H9 (cell line): ENCODE measurements around the gene MAP4K1. TPM values are rescaled to one million over a fixed set of nuclear protein-coding genes. Genes with fewer than 3 reads are reported as not detected.

Source experiments
- DNase-seq: peaks from one replicate; pipeline ENCODE4 v3.0.0-alpha.2; 2017
- H2AFZ ChIP-seq: one replicate; pipeline ENCODE4 v1.6.1; 2013; ENCODE audit warnings: mild to moderate bottlenecking, low read length, control low read depth, moderate library complexity
- H2AK5ac ChIP-seq: 2 replicates; pipeline ENCODE4 v1.6.1; 2013; ENCODE audit warnings: low read length, control low read depth, mixed read lengths; ENCODE audit not compliant: insufficient read length
- H2BK120ac ChIP-seq: one replicate; pipeline ENCODE4 v1.6.1; 2013; ENCODE audit warnings: low read depth, mild to moderate bottlenecking, low read length, control low read depth, inconsistent platforms; ENCODE audit not compliant: poor library complexity, severe bottlenecking
- H2BK12ac ChIP-seq: 2 replicates; pipeline ENCODE4 v1.6.1; 2013; ENCODE audit warnings: low read length, control low read depth, mixed read lengths, low read depth; ENCODE audit not compliant: insufficient read length
- H2BK15ac ChIP-seq: 2 replicates; pipeline ENCODE4 v1.6.1; 2013; ENCODE audit warnings: low read depth, low read length, control low read depth
- H2BK20ac ChIP-seq: one replicate; pipeline ENCODE4 v1.6.1; 2013; ENCODE audit warnings: low read depth, mild to moderate bottlenecking, low read length, control low read depth, inconsistent platforms; ENCODE audit not compliant: poor library complexity, severe bottlenecking
- H2BK5ac ChIP-seq: 2 replicates; pipeline ENCODE4 v1.6.1; 2013; ENCODE audit warnings: low read length, control low read depth, mixed read lengths; ENCODE audit not compliant: insufficient read length
- H3K14ac ChIP-seq: 2 replicates; pipeline ENCODE4 v1.6.1; 2013; ENCODE audit warnings: low read length, control low read depth; ENCODE audit not compliant: insufficient read depth
- H3K18ac ChIP-seq: 2 replicates; pipeline ENCODE4 v1.6.1; 2013; ENCODE audit warnings: low read depth, mild to moderate bottlenecking, mixed read lengths, low read length, control low read depth; ENCODE audit not compliant: insufficient read length
- H3K23ac ChIP-seq: 2 replicates; pipeline ENCODE4 v1.6.1; 2013; ENCODE audit warnings: low read length, control low read depth, mixed read lengths, low read depth; ENCODE audit not compliant: insufficient read length
- H3K23me2 ChIP-seq: 2 replicates; pipeline ENCODE4 v1.6.1; 2013; ENCODE audit warnings: low read depth, mild to moderate bottlenecking, mixed read lengths, low read length, control low read depth; ENCODE audit not compliant: insufficient read length, poor library complexity, severe bottlenecking
- H3K27ac ChIP-seq: 2 replicates; pipeline ENCODE4 v1.5.1; 2013; ENCODE audit warnings: low read length, control low read depth, mixed read lengths, low read depth; ENCODE audit not compliant: insufficient read length
- H3K27me3 ChIP-seq: 2 replicates; pipeline ENCODE4 v1.6.1; 2013; ENCODE audit warnings: low read length, control low read depth, inconsistent platforms; ENCODE audit not compliant: insufficient read depth
- H3K4ac ChIP-seq: 2 replicates; pipeline ENCODE4 v1.6.1; 2013; ENCODE audit warnings: low read depth, mild to moderate bottlenecking, control low read depth, inconsistent platforms, low read length, moderate library complexity
- H3K4me1 ChIP-seq: 2 replicates; pipeline ENCODE4 v1.6.1; 2013; ENCODE audit warnings: low read length, control low read depth, inconsistent platforms; ENCODE audit not compliant: insufficient read depth
- H3K4me2 ChIP-seq: 2 replicates; pipeline ENCODE4 v1.6.1; 2013; ENCODE audit warnings: low read length, control low read depth, mixed read lengths; ENCODE audit not compliant: insufficient read length, insufficient read depth
- H3K56ac ChIP-seq: 2 replicates; pipeline ENCODE4 v1.6.1; 2013; ENCODE audit warnings: low read depth, mild to moderate bottlenecking, mixed read lengths, low read length, control low read depth; ENCODE audit not compliant: insufficient read length
- H3K79me1 ChIP-seq: 2 replicates; pipeline ENCODE4 v1.6.1; 2013; ENCODE audit warnings: low read depth, mild to moderate bottlenecking, moderate library complexity, low read length, control low read depth, inconsistent platforms; ENCODE audit not compliant: insufficient read depth, poor library complexity, severe bottlenecking
- H3K79me2 ChIP-seq: 2 replicates; pipeline ENCODE4 v1.6.1; 2013; ENCODE audit warnings: low read length, control low read depth, inconsistent platforms; ENCODE audit not compliant: insufficient read depth
- H3K9ac ChIP-seq: 2 replicates; pipeline ENCODE4 v1.6.1; 2013; ENCODE audit warnings: low read length, control low read depth, mixed read lengths; ENCODE audit not compliant: insufficient read length; ENCODE audit errors: extremely low read depth
- H3K9me3 ChIP-seq: one replicate; pipeline ENCODE4 v1.6.1; 2013; ENCODE audit warnings: low read depth, low read length, inconsistent platforms; ENCODE audit not compliant: control insufficient read depth
- H3T11ph ChIP-seq: one replicate; pipeline ENCODE4 v1.6.1; 2013; ENCODE audit warnings: mild to moderate bottlenecking, low read length, control low read depth, inconsistent platforms
- H4K20me1 ChIP-seq: one replicate; pipeline ENCODE4 v1.6.1; 2013; ENCODE audit not compliant: control insufficient read depth, insufficient read length, insufficient read depth
- H4K5ac ChIP-seq: 2 replicates; pipeline ENCODE4 v1.6.1; 2013; ENCODE audit warnings: low read depth, mild to moderate bottlenecking, mixed read lengths, low read length, control low read depth; ENCODE audit not compliant: insufficient read length
- H4K8ac ChIP-seq: replicated peaks from 2 replicates; pipeline ENCODE4 v1.6.1; 2013; ENCODE audit warnings: low read length, control low read depth, mixed read lengths, low read depth; ENCODE audit not compliant: insufficient read length
- H4K91ac ChIP-seq: 2 replicates; pipeline ENCODE4 v1.6.1; 2013; ENCODE audit warnings: low read depth, mild to moderate bottlenecking, moderate library complexity, mixed read lengths, low read length, control low read depth; ENCODE audit not compliant: insufficient read length
- H3K27ac Mint-ChIP-seq, 3 experiments: 2 replicates in 2 of 3; 3 replicates in 1 of 3; pipeline ENCODE4 v1.8.0; 2020 to 2021; ENCODE audit warnings: mixed read lengths in 3 of 3, mild to moderate bottlenecking in 1 of 3, moderate library complexity in 1 of 3
- H3K27me3 Mint-ChIP-seq: 2 replicates; pipeline ENCODE4 v1.8.0; 2021; ENCODE audit warnings: low read depth, mild to moderate bottlenecking, moderate library complexity, mixed read lengths
- H3K36me3 Mint-ChIP-seq, 3 experiments: 2 replicates in 2 of 3; 3 replicates in 1 of 3; pipeline ENCODE4 v1.8.0; 2020 to 2021; ENCODE audit warnings: low read depth in 3 of 3, mixed read lengths in 3 of 3; ENCODE audit not compliant: insufficient read depth in 1 of 3
- H3K4me1 Mint-ChIP-seq, 2 experiments: 2 replicates each; pipeline ENCODE4 v1.8.0; 2020; ENCODE audit warnings: mixed read lengths in 2 of 2
- H3K4me3 Mint-ChIP-seq, 2 experiments: 2 replicates in 1 of 2; 3 replicates in 1 of 2; pipeline ENCODE4 v1.8.0; 2020 to 2021; ENCODE audit warnings: mild to moderate bottlenecking in 2 of 2, mixed read lengths in 2 of 2, moderate library complexity in 1 of 2
- H3K9me3 Mint-ChIP-seq, 2 experiments: 2 replicates in 1 of 2; 3 replicates in 1 of 2; pipeline ENCODE4 v1.8.0; 2020; ENCODE audit warnings: mild to moderate bottlenecking in 2 of 2, mixed read lengths in 2 of 2, moderate library complexity in 1 of 2
- WGBS: extraction: QIAGEN DNeasy Blood & Tissue Kit; methylation state at CpG from one replicate; pipeline ENCODE4 v1.1.7; 2013; ENCODE audit warnings: missing lambda C conversion rate, low lambda C conversion rate, mixed read lengths; ENCODE audit not compliant: insufficient read length; ENCODE audit errors: extremely low coverage; 5-methylcytosine and 5-hydroxymethylcytosine counted together
- total RNA-seq: library from RNA; stranded (reverse); gene quantifications from 2 replicates; pipeline ENCODE4 v1.2.1, GENCODE V29; 2021
- TF ChIP-seq, protein P1 (sequence below): fragments of 200-600 bp; sonication (generic); conservative IDR thresholded peaks from 3 replicates; pipeline ENCODE4 v1.8.0; 2021; ENCODE audit warnings: antibody characterized with exemption, mild to moderate bottlenecking

MAP4K1 gene
- total RNA-seq, 1 experiment from 2014 or later, result 31.1 TPM

DNA sequence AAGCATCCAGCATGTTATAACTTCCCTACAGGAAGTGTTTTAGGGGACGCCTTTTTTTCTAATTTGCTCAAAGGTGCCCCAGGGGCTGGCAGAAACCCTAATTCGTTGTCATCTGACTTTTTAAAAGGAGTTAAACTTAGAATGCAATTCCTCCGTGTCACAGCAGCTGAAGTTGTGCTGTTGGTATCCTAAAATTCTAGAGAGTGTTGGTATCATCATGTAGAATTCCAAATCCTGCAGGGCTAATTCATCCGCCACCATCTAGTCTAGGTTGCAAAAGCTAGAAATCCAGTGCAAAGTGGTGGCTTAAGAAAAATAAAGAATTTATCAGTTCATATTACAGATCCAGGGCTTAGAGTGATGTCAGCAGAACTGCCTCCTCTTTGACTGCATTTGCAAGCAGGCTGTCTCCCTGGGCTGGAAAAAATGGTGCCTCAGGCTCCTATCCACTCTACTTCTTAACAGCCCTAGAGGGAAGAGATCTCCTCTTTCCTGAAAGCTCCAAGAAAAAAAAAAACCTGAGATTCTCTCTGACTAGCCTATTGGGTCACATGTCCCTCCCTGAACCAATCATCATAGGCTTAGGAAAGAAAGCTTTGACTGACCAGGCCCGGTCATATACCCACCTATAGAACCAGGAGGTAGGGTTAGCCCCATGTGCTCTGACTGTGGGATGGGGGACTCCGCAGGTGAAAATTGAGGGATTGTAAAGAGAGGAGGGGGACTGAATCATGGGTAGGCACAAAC, 73.0 kb downstream of the MAP4K1 start:
- no peak overlapping the region for H3K9ac ChIP-seq

More for the DNA sequence above, 73.0 kb downstream of the MAP4K1 start:
- Histone ChIP-seq H4K91ac (no peak overlapping the region), H2BK20ac (no peak overlapping the region), H2AK5ac (no peak overlapping the region), H2BK120ac (no peak overlapping the region), H3K18ac (no peak overlapping the region), H3K14ac (no peak overlapping the region), H3K56ac (no peak overlapping the region), H3K23ac (no peak overlapping the region), H3K79me2 (no peaks in the 10 kb centered on the region), H2BK5ac (no peak overlapping the region), H3K4me1 (0 out of 2 replicates have a peak, but pooled peaks cover 3% of the 10 kb centered on the region), H3K4me2 (no peak overlapping the region), H3K23me2 (no peaks in the 10 kb centered on the region), H4K20me1 (no peaks in the 10 kb centered on the region), H3K79me1 (no peaks in the 10 kb centered on the region), H3K4ac (no peak overlapping the region), H3K9me3 (no peaks in the 10 kb centered on the region), H2BK15ac (no peak overlapping the region), H2BK12ac (no peak overlapping the region), H3T11ph (no peak overlapping the region), H2AFZ (no peak overlapping the region), H4K5ac (no peak overlapping the region), H3K27ac (no peak overlapping the region), H3K27me3 (no peaks in the 10 kb centered on the region), H4K8ac (no peak overlapping the region)
- Mint-ChIP-seq H3K27ac (peak overlapping the region; percentile 27 to 88 (median 59); a peak in 5 of 7 replicates), H3K4me3 (no peak overlapping the region), H3K4me1 (peaks cover 12% of the 10 kb centered on the region in 2 experiments), H3K27me3 (no peaks in the 10 kb centered on the region), H3K36me3 (peaks cover 3 to 14% (median 6%) of the 10 kb centered on the region in 3 experiments; a peak in 4 of 7 replicates), H3K9me3 (no peaks in the 10 kb centered on the region)
- TF ChIP-seq, protein P1, sequence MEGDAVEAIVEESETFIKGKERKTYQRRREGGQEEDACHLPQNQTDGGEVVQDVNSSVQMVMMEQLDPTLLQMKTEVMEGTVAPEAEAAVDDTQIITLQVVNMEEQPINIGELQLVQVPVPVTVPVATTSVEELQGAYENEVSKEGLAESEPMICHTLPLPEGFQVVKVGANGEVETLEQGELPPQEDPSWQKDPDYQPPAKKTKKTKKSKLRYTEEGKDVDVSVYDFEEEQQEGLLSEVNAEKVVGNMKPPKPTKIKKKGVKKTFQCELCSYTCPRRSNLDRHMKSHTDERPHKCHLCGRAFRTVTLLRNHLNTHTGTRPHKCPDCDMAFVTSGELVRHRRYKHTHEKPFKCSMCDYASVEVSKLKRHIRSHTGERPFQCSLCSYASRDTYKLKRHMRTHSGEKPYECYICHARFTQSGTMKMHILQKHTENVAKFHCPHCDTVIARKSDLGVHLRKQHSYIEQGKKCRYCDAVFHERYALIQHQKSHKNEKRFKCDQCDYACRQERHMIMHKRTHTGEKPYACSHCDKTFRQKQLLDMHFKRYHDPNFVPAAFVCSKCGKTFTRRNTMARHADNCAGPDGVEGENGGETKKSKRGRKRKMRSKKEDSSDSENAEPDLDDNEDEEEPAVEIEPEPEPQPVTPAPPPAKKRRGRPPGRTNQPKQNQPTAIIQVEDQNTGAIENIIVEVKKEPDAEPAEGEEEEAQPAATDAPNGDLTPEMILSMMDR, result no peak; the same call in 1 of the 3 replicates
- DNase-seq, result no peak
- WGBS, result no CpG with 5 or more reads among the region's 6 CpGs
